Left lung (tissue), 10 donors: ENCODE measurements around the gene ZNF181. TPM values are rescaled to one million over a fixed set of nuclear protein-coding genes. Genes with fewer than 3 reads are reported as not detected.

Source experiments
- ATAC-seq: fragments of 200-7000 bp; cut with Tn5 transposase; one replicate; pipeline ENCODE4 v1.9.1; 2020; ENCODE audit warnings: moderate library complexity
- DNase-seq, 4 donors: peaks; one replicate each; pipeline ENCODE4 v3.0.0-alpha.2; 2013 to 2020
- H3K27ac ChIP-seq, 2 donors: fragments of 200-600 bp; sonication (generic) in 1 of 2; one replicate each; pipeline versions ENCODE4 v1.5.0 to v1.8.0; 2020 to 2021
- H3K27me3 ChIP-seq, 2 donors: fragments of 200-600 bp; sonication (generic) in 1 of 2; one replicate each; pipeline versions ENCODE4 v1.5.0 to v1.8.0; 2020 to 2021
- H3K36me3 ChIP-seq, 2 donors: fragments of 200-600 bp; sonication (generic) in 1 of 2; one replicate each; pipeline versions ENCODE4 v1.5.0 to v1.8.0; 2020 to 2021
- H3K4me1 ChIP-seq, 2 donors: fragments of 200-600 bp; one replicate each; pipeline ENCODE4 v1.8.0; 2021
- H3K4me3 ChIP-seq, 2 donors: fragments of 200-600 bp; sonication (generic) in 1 of 2; one replicate each; pipeline versions ENCODE4 v1.5.0 to v1.8.0; 2020 to 2021; ENCODE audit warnings: mild to moderate bottlenecking in 1 of 2
- H3K9me3 ChIP-seq, 2 donors: fragments of 200-600 bp; sonication (generic) in 1 of 2; one replicate each; pipeline versions ENCODE4 v1.5.0 to v1.8.0; 2020 to 2021
- intact Hi-C, 2 donors: fragments of 100-400 bp; cut with DNase I; formaldehyde crosslinking; loops; one replicate each; pipeline versions ENCODE4 v1.11.2 to v1.14.2; 2022
- polyA plus RNA-seq, 6 donors: library from polyadenylated mRNA; unstranded; fragments of 120-200 nt; gene quantifications; one replicate each; pipeline ENCODE4 v1.2.1, GENCODE V29; 2013; ENCODE audit not compliant: insufficient read length in 6 of 6
- total RNA-seq, 2 donors: library from RNA; stranded (reverse); fragmentation: NEBNext Ultra II Directional; extraction: Animal tissue kit (Norgen Biotek cat#: 25700); gene quantifications; one replicate each; pipeline ENCODE4 v1.2.1, GENCODE V29; 2021
- TF ChIP-seq, protein P1 (sequence below), 2 donors: fragments of 200-600 bp; sonication (generic) in 1 of 2; IDR thresholded peaks; one replicate each; pipeline versions ENCODE4 v1.5.0 to v1.8.0; 2021; ENCODE audit warnings: antibody characterized with exemption in 2 of 2
- donor health status: DM: no; HTN: yes; CAD: no.
- donor health status: DM: no; HTN: no; CAD: no.

The ZNF181 gene
- total and polyA plus RNA-seq, 8 donors: 7.8 to 21.9 (median 19.3) TPM

GRCh38 chr19:34690372-34690771 lies 43.7 kb upstream of the ZNF181 start:
- Histone ChIP-seq H3K27ac (no peak overlapping the region), H3K4me1 (no peaks in the 10 kb centered on the region), H3K4me3 (no peak overlapping the region), H3K9me3 (peaks cover 0 to 26% of the 10 kb centered on the region in 2 donors), H3K36me3 (no peaks in the 10 kb centered on the region), H3K27me3 (no peaks in the 10 kb centered on the region)
- DNase-seq (no peak), ATAC-seq (no peak)
- intact Hi-C loops: no loop called here
- TF ChIP-seq, protein P1, sequence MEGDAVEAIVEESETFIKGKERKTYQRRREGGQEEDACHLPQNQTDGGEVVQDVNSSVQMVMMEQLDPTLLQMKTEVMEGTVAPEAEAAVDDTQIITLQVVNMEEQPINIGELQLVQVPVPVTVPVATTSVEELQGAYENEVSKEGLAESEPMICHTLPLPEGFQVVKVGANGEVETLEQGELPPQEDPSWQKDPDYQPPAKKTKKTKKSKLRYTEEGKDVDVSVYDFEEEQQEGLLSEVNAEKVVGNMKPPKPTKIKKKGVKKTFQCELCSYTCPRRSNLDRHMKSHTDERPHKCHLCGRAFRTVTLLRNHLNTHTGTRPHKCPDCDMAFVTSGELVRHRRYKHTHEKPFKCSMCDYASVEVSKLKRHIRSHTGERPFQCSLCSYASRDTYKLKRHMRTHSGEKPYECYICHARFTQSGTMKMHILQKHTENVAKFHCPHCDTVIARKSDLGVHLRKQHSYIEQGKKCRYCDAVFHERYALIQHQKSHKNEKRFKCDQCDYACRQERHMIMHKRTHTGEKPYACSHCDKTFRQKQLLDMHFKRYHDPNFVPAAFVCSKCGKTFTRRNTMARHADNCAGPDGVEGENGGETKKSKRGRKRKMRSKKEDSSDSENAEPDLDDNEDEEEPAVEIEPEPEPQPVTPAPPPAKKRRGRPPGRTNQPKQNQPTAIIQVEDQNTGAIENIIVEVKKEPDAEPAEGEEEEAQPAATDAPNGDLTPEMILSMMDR (IDR thresholded peaks at IDR 0.05): no peak

DNA sequence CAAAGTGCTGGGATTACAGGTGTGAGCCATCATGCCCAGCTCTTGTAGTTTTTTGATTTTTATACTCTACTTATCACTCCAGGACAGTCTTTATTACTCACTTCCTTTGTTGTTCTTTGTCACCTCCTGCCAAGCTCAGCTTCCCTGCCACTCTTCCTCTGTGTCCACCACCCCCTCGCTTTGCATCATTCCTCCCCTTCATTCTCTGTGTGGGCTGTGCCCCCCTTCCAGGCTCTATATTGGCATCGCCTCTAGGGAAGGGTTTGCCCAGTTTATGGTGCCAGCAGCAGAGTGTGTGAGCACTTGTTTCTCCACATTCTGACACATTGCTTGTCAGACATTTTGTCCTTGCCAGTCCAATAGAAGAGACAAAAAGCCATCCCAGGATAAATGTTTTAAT lies 41.5 kb upstream of the ZNF181 start:
- no peaks in the 10 kb centered on the region for H3K36me3 ChIP-seq

GRCh38 chr19:34707661-34708060 lies 26.4 kb upstream of the ZNF181 start:
- no peaks in the 10 kb centered on the region for H3K36me3 ChIP-seq
- intact Hi-C loops: loop anchor here in 1 of 2 donors (10.0 kb wide), 1 partner anchor 63 kb away; no protein-coding TSS in a partner anchor
- no peaks in the 10 kb centered on the region for H3K27me3 ChIP-seq
- TF ChIP-seq, protein P1 (IDR thresholded peaks at IDR 0.05): no peak
- ATAC-seq (no peak), DNase-seq (no peak)
- H3K27ac ChIP-seq: no peak overlapping the region
- H3K9me3 ChIP-seq: peaks cover 0 to 16% of the 10 kb centered on the region in 2 donors
- H3K4me1 ChIP-seq: no peaks in the 10 kb centered on the region
- no peak overlapping the region for H3K4me3 ChIP-seq

More for the DNA sequence above, 41.5 kb upstream of the ZNF181 start:
- TF ChIP-seq, protein P1 (IDR thresholded peaks at IDR 0.05): no peak
- DNase-seq: no peak
- no peaks in the 10 kb centered on the region for H3K27me3 ChIP-seq
- no peak overlapping the region for H3K27ac ChIP-seq
- intact Hi-C loops: no loop called here
- H3K4me3 ChIP-seq: no peak overlapping the region
- no peak for ATAC-seq
- no peaks in the 10 kb centered on the region for H3K4me1 ChIP-seq
- H3K9me3 ChIP-seq: peaks cover 0 to 5% of the 10 kb centered on the region in 2 donors

DNA sequence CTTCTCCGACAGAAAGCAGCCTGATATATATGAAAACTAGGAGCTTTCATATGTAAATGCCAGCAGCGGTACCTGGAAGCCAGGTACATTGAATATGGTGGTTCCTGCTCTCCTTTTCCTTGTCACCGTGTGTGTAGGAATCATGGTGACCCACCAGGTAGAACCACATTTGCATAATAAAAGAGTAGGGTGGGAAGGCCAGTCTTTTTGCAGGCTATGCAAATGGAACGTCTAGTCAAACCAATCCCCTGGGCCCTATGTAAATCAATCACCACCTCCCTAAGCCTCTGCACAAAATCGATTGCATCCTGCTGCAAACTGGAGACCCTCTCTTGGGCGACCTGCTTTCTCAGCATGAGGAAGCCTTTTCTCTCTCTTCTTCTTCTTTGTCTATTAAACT lies 22.2 kb upstream of the ZNF181 start:
- Histone ChIP-seq H3K27ac (no peak overlapping the region), H3K27me3 (no peaks in the 10 kb centered on the region), H3K4me3 (no peak overlapping the region), H3K4me1 (no peaks in the 10 kb centered on the region), H3K36me3 (no peaks in the 10 kb centered on the region), H3K9me3 (peaks cover 0 to 18% of the 10 kb centered on the region in 2 donors)
- TF ChIP-seq, protein P1 (IDR thresholded peaks at IDR 0.05): no peak
- ATAC-seq (no peak), DNase-seq (no peak)
- intact Hi-C loops: loop anchor here in 1 of 2 donors (2.0 kb wide), 1 partner anchor 73 kb away; no protein-coding TSS in a partner anchor

- intact Hi-C loops: loop anchor here in 1 of 2 donors (2.0 kb wide), 1 partner anchor 74 kb away; no protein-coding TSS in a partner anchor
- peak; percentile 92 for ATAC-seq
These were observed 21.4 kb upstream of the ZNF181 start for GRCh38 chr19:34712395-34713261.

More at GRCh38 chr19:34712395-34713261, 21.4 kb upstream of the ZNF181 start:
- Histone ChIP-seq H3K4me3 (no peak overlapping the region), H3K4me1 (no peaks in the 10 kb centered on the region), H3K27me3 (no peaks in the 10 kb centered on the region), H3K9me3 (peaks cover 0 to 11% of the 10 kb centered on the region in 2 donors), H3K36me3 (no peaks in the 10 kb centered on the region), H3K27ac (no peak overlapping the region)
- TF ChIP-seq, protein P1 (IDR thresholded peaks at IDR 0.05): peak; percentile 71 to 76
- peak in 2 of 4 donors; percentile 40 to 64 for DNase-seq
